AG04450 (cell line): ENCODE data around the gene CHST13. TPM values are rescaled to one million over a fixed set of nuclear protein-coding genes. Genes with fewer than 3 reads are reported as not detected.
"Not testable (repeated sequence)": the region's sequence is repeated elsewhere in the genome, so short reads cannot be mapped to it uniquely, and the experiment has no call there.

Source experiments
- CTCF ChIA-PET: fragments of 300-600, 350-600 bp; formaldehyde crosslinking; extraction: SDS; loops from one replicate; lab custom pipeline; 2022; ENCODE audit warnings: antibody characterized with exemption, inconsistent platforms; lab: Charles Lee
- POLR2A ChIA-PET: fragments of 350-600 bp; formaldehyde crosslinking; extraction: SDS; loops from one replicate; lab custom pipeline; 2021; ENCODE audit warnings: antibody characterized with exemption, inconsistent platforms; lab: Yijun Ruan, JAX
- DNase-seq: peaks from one replicate; pipeline ENCODE4 v3.0.0-alpha.2; 2011; ENCODE audit warnings: low read depth, low spot score
- H3K27ac ChIP-seq: one replicate; pipeline ENCODE4 v1.5.1; 2012; ENCODE audit warnings: low read depth, low read length, control low read depth
- H3K27me3 ChIP-seq: one replicate; pipeline ENCODE4 v1.6.0; 2012; ENCODE audit warnings: low read length; ENCODE audit not compliant: control insufficient read depth, insufficient read depth
- H3K4me3 ChIP-seq: 2 replicates; pipeline ENCODE4 v1.5.1; 2011; ENCODE audit warnings: mild to moderate bottlenecking, low read depth, low read length, control low read depth
- H3K9me3 ChIP-seq: 2 replicates; pipeline ENCODE4 v1.5.1; 2012; ENCODE audit warnings: low read length; ENCODE audit not compliant: control insufficient read depth, insufficient read depth
- polyA plus RNA-seq: library from polyadenylated mRNA; depleted of rRNA; stranded (reverse); fragments of >200 nt; gene quantifications from 2 replicates; pipeline ENCODE4 v1.2.3, GENCODE V29; 2011
- TF ChIP-seq, protein P1 (sequence below): IDR thresholded peaks from 2 replicates; pipeline ENCODE4 v1.5.1; 2011; ENCODE audit warnings: low read depth, low read length, control low read depth, inconsistent platforms

CHST13 gene
- polyA plus RNA-seq, 1 experiment: not detected

DNA sequence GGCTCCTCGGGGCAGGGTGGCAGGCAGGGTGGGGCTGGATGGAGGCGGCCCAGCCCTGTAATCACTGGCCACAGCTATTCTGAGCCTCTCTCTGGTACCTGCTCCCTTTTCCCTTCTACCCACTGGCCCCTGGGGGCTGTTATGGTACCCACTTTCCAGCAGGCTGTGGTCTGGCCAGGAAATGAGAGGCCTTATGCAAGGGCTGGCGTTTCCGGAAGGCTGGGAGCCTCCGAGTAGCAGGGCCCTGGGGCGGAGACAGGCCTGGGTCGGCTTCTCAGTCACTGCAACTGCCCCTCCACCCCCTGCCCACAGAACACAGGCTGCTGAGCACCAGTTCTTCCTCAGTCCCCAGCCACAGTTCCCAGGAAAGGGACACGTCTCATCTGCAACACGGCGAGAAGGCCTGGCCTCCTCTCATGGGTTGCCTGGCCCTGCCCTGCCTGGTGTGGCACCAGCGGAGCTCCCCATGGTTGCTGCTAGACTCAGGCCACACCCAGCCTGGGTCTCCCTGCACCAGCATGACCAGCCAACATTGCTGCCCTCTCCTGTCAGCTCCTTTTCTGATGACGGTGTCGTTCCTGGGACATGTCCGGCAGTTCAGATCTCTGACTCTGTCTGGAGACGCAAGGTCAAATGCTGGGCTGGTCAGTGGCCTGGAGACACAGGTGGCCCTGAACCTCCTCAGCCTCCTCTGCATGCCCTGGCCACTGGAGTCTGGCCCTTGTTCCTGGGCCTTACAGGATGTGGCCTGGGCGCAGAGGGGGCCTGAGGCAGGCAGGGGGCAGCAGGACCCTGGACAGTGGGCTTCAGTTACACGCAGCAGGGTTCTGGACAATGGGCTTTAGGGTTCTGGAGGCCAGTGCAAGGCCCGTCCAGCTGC is 6.5 kb downstream of the CHST13 start:
- ChIA-PET POLR2A (no interaction called here), CTCF (no interaction called here)
- H3K4me3 ChIP-seq: no peak overlapping the region
- peaks cover 29% of the 10 kb centered on the region for H3K27me3 ChIP-seq
- H3K27ac ChIP-seq: no peak overlapping the region
- H3K9me3 ChIP-seq: no peaks in the 10 kb centered on the region
- DNase-seq: no peak
- TF ChIP-seq, protein P1, sequence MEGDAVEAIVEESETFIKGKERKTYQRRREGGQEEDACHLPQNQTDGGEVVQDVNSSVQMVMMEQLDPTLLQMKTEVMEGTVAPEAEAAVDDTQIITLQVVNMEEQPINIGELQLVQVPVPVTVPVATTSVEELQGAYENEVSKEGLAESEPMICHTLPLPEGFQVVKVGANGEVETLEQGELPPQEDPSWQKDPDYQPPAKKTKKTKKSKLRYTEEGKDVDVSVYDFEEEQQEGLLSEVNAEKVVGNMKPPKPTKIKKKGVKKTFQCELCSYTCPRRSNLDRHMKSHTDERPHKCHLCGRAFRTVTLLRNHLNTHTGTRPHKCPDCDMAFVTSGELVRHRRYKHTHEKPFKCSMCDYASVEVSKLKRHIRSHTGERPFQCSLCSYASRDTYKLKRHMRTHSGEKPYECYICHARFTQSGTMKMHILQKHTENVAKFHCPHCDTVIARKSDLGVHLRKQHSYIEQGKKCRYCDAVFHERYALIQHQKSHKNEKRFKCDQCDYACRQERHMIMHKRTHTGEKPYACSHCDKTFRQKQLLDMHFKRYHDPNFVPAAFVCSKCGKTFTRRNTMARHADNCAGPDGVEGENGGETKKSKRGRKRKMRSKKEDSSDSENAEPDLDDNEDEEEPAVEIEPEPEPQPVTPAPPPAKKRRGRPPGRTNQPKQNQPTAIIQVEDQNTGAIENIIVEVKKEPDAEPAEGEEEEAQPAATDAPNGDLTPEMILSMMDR: no peak

DNA sequence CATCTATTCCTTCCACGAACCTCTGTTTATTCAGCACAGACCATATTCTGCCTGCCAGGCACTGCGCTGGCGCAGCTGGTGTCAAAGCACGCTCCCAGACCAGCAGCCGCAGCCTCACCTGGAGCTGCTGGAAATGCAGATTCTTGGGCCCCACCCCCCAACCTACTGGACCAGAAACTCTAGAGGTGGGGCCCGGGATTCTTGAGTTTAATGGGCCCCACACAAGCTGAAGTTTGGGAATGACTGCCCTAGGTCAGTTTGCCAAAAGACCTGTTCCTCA is 7.0 kb downstream of the CHST13 start:
- ChIA-PET POLR2A (no interaction called here), CTCF (interaction anchor here (2.4 kb wide), 1 partner anchor 9 kb away, joined by 15 read pairs; no protein-coding TSS in a partner anchor)
- no peaks in the 10 kb centered on the region for H3K9me3 ChIP-seq
- H3K27ac ChIP-seq: no peak overlapping the region
- peaks cover 31% of the 10 kb centered on the region for H3K27me3 ChIP-seq
- no peak for DNase-seq
- TF ChIP-seq, protein P1: no peak
- H3K4me3 ChIP-seq: no peak overlapping the region

DNA sequence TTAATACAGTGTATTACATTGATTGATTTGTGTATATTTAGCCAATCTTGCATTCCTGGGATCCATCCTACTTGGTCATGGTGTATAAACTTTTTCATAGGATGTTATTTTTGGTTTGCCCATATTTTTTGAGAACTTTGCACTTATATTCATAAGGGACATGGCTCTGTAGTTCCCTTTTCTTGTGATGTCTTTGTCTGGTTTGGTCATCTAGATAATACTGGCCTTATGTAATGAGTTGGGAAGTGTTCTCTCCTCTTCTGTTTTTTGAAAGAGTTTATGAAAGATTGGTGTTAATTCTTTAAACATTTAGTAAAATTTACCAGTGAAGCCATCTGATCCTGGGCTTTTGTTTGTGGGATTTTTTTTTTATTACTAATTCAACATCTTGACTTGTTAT is 9.6 kb downstream of the CHST13 start:
- ChIA-PET POLR2A (no interaction called here), CTCF (interaction anchor here (2.4 kb wide), 1 partner anchor 11 kb away, joined by 15 read pairs; no protein-coding TSS in a partner anchor)
- Histone ChIP-seq H3K4me3 (no peak overlapping the region), H3K27ac (no peak overlapping the region), H3K27me3 (peaks cover 40% of the 10 kb centered on the region), H3K9me3 (no peaks in the 10 kb centered on the region)
- DNase-seq: no peak
- TF ChIP-seq, protein P1: no peak

DNA sequence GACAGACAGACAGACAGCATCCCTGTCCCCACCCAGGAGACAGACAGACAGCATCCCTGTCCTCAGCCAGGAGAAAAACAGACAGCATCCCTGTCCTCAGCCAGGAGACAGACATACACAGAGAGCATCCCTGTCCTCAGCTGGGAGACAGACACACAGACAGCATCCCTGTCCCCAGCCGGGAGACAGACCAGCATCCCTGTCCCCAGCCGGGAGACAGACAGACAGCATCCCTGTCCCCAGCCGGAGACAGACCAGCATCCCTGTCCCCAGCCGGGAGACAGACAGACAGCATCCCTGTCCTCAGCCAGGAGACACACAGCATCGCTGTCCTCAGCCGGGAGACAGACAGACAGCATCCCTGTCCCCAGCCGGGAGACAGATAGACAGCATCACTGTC is 10.8 kb downstream of the CHST13 start:
- POLR2A ChIA-PET, H3K9me3 ChIP-seq, DNase-seq, H3K27ac ChIP-seq, H3K4me3 ChIP-seq, CTCF ChIA-PET: not testable (repeated sequence)
- peaks cover 40% of the 10 kb centered on the region for H3K27me3 ChIP-seq

DNA sequence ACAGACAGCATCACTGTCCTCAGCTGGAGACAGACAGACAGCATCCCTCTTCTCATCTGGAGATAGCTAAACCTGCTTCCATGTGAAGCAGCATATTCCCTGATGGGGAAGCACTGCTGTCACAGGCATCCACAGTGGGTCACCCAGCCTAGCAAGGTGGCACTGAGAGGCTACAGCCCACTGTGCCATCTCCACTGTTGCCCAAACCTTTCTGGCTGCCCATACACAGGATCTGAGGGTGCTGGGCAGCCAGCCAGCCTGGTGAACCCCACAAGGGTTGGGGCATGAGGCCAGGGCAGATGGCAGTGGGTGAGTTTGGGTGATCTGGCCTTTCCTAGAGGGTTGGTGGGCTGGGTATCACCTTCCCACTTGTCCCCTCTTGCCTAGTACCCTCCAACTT is 11.7 kb downstream of the CHST13 start:
- Histone ChIP-seq H3K9me3 (no peaks in the 10 kb centered on the region), H3K27me3 (peaks cover 40% of the 10 kb centered on the region), H3K4me3 (no peak overlapping the region), H3K27ac (no peak overlapping the region)
- no peak for DNase-seq
- TF ChIP-seq, protein P1: no peak
- ChIA-PET CTCF (no interaction called here), POLR2A (no interaction called here)
